NCI-H2107 treated with DMSO at 0.1 percent for 48 hours (cell line): ENCODE measurements around the gene PDXP.
"Not testable (repeated sequence)": the region's sequence is repeated elsewhere in the genome, so short reads cannot be mapped to it uniquely, and the experiment has no call there.

ENCODE experiments used
- DNase-seq: peaks from one replicate; lab custom pipeline; 2025; ENCODE audit not compliant: unreplicated experiment; lab: John Stamatoyannopoulos, UW

Gene PDXP

GRCh38 chr22:37658133-37659065 is at the start of gene PDXP:
Gene PDXP, plus strand, starts transcription at chr22:37658723. Its CDS starts 60 bp downstream, at chr22:37658783.
- peak; percentile 96 for DNase-seq

- no peak for DNase-seq
These were observed 49.0 kb upstream of the PDXP start for GRCh38 chr22:37609240-37610152.

GRCh38 chr22:37610153-37610475 is 48.4 kb upstream of the PDXP start:
- DNase-seq: not testable (repeated sequence)

GRCh38 chr22:37610480-37611129 is 47.9 kb upstream of the PDXP start:
- no peak for DNase-seq

GRCh38 chr22:37611207-37611606 is 47.3 kb upstream of the PDXP start:
- no peak for DNase-seq

GRCh38 chr22:37616201-37617083 is 42.1 kb upstream of the PDXP start:
- DNase-seq: no peak

GRCh38 chr22:37617431-37617830 is 41.1 kb upstream of the PDXP start:
- no peak for DNase-seq

- DNase-seq: no peak
These were observed 40.4 kb upstream of the PDXP start for GRCh38 chr22:37618072-37618656.

GRCh38 chr22:37618674-37619073 is 39.8 kb upstream of the PDXP start:
- DNase-seq: no peak

GRCh38 chr22:37619991-37620390 is 38.5 kb upstream of the PDXP start:
- no peak for DNase-seq

- no peak for DNase-seq
These were observed 37.1 kb upstream of the PDXP start for GRCh38 chr22:37621352-37621860.

GRCh38 chr22:37623075-37624016 is 35.2 kb upstream of the PDXP start:
- peak; percentile 21 for DNase-seq

- no peak for DNase-seq
These were observed 34.5 kb upstream of the PDXP start for GRCh38 chr22:37624017-37624365.

- DNase-seq: no peak
These were observed 33.6 kb upstream of the PDXP start for GRCh38 chr22:37624876-37625275.

GRCh38 chr22:37625737-37626136 is 32.8 kb upstream of the PDXP start:
- DNase-seq: no peak

- DNase-seq: no peak
These were observed 32.4 kb upstream of the PDXP start for GRCh38 chr22:37626144-37626543.

- no peak for DNase-seq
These were observed 31.9 kb upstream of the PDXP start for GRCh38 chr22:37626556-37627075.

GRCh38 chr22:37627121-37627520 is 31.4 kb upstream of the PDXP start:
- no peak for DNase-seq

- no peak for DNase-seq
These were observed 31.0 kb upstream of the PDXP start for GRCh38 chr22:37627545-37627944.
